ENCODE data around the gene KLF9. TPM values are rescaled to one million over a fixed set of nuclear protein-coding genes. Genes with fewer than 3 reads are reported as not detected.

KLF9 gene
- total RNA-seq, 1 experiment from 2014 or later: 1.0 TPM

- TF ChIP-seq RORB (CRISPR knock-in tag; IDR thresholded peaks at IDR 0.05): no peak
- TF ChIP-seq, protein P1, sequence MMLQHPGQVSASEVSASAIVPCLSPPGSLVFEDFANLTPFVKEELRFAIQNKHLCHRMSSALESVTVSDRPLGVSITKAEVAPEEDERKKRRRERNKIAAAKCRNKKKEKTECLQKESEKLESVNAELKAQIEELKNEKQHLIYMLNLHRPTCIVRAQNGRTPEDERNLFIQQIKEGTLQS (CRISPR knock-in tag; conservative IDR thresholded peaks at IDR 0.05): no peak
- no peak for TF ChIP-seq PREB (CRISPR knock-in tag; IDR thresholded peaks at IDR 0.05; ENCODE audit: borderline replicate concordance)
These were observed 4.7 kb downstream of the KLF9 start (continued) for GRCh38 chr9:70409800-70410199.

DNA sequence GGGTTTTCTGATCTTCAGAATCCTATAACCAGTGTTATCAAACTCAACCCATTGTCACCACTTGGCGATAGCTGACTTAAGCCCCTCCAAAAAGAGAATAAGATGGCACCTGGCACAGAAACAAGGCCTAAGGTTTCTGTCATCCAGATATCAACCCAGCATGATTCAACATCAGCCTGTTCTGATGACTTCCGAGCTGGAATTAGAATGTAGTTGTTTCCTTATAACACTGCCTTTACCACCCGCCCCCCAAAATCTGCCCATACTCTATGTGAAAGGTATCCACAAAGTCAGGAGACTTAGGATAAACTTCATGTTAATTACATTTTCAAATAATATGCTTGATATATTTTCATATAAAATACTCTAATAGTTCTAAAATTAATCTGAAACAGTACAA lies 5.2 kb downstream of the KLF9 start:
- H3K9me3 Mint-ChIP-seq: no peaks in the 10 kb centered on the region
- no peaks in the 10 kb centered on the region for H3K36me3 Mint-ChIP-seq
- ChIA-PET CTCF (no interaction called here), POLR2A (no interaction called here)
- peaks cover 49% of the 10 kb centered on the region for H3K4me1 Mint-ChIP-seq
- peaks cover 42% of the 10 kb centered on the region for H3K27me3 Mint-ChIP-seq (ENCODE audit: low read depth)
- ATAC-seq (no peak), DNase-seq (ENCODE audit: low spot score) (no peak)
- no peak overlapping the region for H3K4me3 Mint-ChIP-seq
- TF ChIP-seq, protein P2, sequence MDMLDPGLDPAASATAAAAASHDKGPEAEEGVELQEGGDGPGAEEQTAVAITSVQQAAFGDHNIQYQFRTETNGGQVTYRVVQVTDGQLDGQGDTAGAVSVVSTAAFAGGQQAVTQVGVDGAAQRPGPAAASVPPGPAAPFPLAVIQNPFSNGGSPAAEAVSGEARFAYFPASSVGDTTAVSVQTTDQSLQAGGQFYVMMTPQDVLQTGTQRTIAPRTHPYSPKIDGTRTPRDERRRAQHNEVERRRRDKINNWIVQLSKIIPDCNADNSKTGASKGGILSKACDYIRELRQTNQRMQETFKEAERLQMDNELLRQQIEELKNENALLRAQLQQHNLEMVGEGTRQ (CRISPR knock-in tag; IDR thresholded peaks at IDR 0.05): no peak
- no peak for TF ChIP-seq FOXK1 (CRISPR knock-in tag; IDR thresholded peaks at IDR 0.05)
- TF ChIP-seq, protein P3, sequence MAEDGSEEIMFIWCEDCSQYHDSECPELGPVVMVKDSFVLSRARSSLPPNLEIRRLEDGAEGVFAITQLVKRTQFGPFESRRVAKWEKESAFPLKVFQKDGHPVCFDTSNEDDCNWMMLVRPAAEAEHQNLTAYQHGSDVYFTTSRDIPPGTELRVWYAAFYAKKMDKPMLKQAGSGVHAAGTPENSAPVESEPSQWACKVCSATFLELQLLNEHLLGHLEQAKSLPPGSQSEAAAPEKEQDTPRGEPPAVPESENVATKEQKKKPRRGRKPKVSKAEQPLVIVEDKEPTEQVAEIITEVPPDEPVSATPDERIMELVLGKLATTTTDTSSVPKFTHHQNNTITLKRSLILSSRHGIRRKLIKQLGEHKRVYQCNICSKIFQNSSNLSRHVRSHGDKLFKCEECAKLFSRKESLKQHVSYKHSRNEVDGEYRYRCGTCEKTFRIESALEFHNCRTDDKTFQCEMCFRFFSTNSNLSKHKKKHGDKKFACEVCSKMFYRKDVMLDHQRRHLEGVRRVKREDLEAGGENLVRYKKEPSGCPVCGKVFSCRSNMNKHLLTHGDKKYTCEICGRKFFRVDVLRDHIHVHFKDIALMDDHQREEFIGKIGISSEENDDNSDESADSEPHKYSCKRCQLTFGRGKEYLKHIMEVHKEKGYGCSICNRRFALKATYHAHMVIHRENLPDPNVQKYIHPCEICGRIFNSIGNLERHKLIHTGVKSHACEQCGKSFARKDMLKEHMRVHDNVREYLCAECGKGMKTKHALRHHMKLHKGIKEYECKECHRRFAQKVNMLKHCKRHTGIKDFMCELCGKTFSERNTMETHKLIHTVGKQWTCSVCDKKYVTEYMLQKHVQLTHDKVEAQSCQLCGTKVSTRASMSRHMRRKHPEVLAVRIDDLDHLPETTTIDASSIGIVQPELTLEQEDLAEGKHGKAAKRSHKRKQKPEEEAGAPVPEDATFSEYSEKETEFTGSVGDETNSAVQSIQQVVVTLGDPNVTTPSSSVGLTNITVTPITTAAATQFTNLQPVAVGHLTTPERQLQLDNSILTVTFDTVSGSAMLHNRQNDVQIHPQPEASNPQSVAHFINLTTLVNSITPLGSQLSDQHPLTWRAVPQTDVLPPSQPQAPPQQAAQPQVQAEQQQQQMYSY (CRISPR knock-in tag; IDR thresholded peaks at IDR 0.05): no peak
- TF ChIP-seq, protein P4, sequence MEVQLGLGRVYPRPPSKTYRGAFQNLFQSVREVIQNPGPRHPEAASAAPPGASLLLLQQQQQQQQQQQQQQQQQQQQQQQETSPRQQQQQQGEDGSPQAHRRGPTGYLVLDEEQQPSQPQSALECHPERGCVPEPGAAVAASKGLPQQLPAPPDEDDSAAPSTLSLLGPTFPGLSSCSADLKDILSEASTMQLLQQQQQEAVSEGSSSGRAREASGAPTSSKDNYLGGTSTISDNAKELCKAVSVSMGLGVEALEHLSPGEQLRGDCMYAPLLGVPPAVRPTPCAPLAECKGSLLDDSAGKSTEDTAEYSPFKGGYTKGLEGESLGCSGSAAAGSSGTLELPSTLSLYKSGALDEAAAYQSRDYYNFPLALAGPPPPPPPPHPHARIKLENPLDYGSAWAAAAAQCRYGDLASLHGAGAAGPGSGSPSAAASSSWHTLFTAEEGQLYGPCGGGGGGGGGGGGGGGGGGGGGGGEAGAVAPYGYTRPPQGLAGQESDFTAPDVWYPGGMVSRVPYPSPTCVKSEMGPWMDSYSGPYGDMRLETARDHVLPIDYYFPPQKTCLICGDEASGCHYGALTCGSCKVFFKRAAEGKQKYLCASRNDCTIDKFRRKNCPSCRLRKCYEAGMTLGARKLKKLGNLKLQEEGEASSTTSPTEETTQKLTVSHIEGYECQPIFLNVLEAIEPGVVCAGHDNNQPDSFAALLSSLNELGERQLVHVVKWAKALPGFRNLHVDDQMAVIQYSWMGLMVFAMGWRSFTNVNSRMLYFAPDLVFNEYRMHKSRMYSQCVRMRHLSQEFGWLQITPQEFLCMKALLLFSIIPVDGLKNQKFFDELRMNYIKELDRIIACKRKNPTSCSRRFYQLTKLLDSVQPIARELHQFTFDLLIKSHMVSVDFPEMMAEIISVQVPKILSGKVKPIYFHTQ (CRISPR knock-in tag; IDR thresholded peaks at IDR 0.05): no peak
- TF ChIP-seq GRHL2 (CRISPR knock-in tag; IDR thresholded peaks at IDR 0.05; ENCODE audit: insufficient replicate concordance, severe bottlenecking): no peak
- no peak for TF ChIP-seq ZNF317 (CRISPR knock-in tag; IDR thresholded peaks at IDR 0.05; ENCODE audit: borderline replicate concordance, low read depth)
- TF ChIP-seq, protein P5, sequence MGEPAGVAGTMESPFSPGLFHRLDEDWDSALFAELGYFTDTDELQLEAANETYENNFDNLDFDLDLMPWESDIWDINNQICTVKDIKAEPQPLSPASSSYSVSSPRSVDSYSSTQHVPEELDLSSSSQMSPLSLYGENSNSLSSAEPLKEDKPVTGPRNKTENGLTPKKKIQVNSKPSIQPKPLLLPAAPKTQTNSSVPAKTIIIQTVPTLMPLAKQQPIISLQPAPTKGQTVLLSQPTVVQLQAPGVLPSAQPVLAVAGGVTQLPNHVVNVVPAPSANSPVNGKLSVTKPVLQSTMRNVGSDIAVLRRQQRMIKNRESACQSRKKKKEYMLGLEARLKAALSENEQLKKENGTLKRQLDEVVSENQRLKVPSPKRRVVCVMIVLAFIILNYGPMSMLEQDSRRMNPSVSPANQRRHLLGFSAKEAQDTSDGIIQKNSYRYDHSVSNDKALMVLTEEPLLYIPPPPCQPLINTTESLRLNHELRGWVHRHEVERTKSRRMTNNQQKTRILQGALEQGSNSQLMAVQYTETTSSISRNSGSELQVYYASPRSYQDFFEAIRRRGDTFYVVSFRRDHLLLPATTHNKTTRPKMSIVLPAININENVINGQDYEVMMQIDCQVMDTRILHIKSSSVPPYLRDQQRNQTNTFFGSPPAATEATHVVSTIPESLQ (CRISPR knock-in tag; IDR thresholded peaks at IDR 0.05): no peak
- no peak for TF ChIP-seq ZNF138 (CRISPR knock-in tag; conservative IDR thresholded peaks at IDR 0.05)
- no peak overlapping the region for H3K27ac Mint-ChIP-seq

Data from WTC11 (cell line).